GM13976 (cell line): ENCODE data around the gene FCHSD2.
A peak's percentile ranks its signal among the peaks of the same experiment; 100 is the strongest.
"Not testable (repeated sequence)": the region's sequence is repeated elsewhere in the genome, so short reads cannot be mapped to it uniquely, and the experiment has no call there.

Source experiments
- DNase-seq: peaks from one replicate; pipeline ENCODE4 v3.0.0; 2012; ENCODE audit warnings: low spot score
- in situ Hi-C: fragments of 300-500 bp; cut with MboI; formaldehyde crosslinking; loops from one replicate; pipeline ENCODE4 v1.12.0; 2022; ENCODE audit warnings: low sequenced_read_pairs, mixed read lengths, inconsistent platforms; ENCODE audit not compliant: unreplicated experiment
- TF ChIP-seq, protein P1 (sequence below): IDR thresholded peaks from 2 replicates; pipeline ENCODE4 v1.5.1; 2012; ENCODE audit warnings: borderline replicate concordance, mild to moderate bottlenecking; ENCODE audit not compliant: insufficient read depth; ENCODE audit errors: extremely low read depth, missing control alignments, control extremely low read depth

The FCHSD2 gene

DNA sequence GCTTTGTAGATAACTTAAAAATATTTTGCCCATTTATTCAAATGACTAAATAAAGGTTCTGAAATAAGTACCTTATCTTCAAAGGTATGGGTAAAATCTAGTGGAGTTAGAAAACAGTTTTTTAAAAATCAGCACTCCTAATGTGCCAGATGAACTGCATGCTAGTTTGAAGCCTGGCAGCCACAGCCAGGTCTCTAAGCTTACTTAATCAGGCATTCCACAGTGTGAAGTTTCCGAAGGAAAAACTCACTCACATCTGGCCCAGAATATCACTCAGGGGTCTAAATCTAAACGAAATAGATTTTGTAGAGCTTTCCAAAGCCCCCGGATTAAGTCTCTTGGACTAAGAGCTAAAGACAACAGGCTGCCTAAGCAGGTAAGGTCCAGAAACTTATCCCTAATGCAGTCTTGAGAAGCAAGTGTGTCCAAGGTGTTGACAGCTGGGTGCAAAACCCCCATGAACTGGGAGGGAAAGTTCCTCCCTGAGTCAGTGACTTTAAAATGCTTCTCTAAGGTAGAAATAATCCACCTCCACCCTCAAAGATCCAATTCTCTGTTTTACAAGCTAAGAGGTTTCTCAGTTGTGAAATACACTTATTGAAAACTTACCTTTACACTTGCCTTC is 157.6 kb downstream of the FCHSD2 start:
- in situ Hi-C loops = no loop called here
- DNase-seq = no peak
- TF ChIP-seq, protein P1, sequence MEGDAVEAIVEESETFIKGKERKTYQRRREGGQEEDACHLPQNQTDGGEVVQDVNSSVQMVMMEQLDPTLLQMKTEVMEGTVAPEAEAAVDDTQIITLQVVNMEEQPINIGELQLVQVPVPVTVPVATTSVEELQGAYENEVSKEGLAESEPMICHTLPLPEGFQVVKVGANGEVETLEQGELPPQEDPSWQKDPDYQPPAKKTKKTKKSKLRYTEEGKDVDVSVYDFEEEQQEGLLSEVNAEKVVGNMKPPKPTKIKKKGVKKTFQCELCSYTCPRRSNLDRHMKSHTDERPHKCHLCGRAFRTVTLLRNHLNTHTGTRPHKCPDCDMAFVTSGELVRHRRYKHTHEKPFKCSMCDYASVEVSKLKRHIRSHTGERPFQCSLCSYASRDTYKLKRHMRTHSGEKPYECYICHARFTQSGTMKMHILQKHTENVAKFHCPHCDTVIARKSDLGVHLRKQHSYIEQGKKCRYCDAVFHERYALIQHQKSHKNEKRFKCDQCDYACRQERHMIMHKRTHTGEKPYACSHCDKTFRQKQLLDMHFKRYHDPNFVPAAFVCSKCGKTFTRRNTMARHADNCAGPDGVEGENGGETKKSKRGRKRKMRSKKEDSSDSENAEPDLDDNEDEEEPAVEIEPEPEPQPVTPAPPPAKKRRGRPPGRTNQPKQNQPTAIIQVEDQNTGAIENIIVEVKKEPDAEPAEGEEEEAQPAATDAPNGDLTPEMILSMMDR = no peak

GRCh38 chr11:72983560-72983959 is 158.6 kb downstream of the FCHSD2 start:
- in situ Hi-C loops = no loop called here
- DNase-seq = no peak
- TF ChIP-seq, protein P1 = no peak

DNA sequence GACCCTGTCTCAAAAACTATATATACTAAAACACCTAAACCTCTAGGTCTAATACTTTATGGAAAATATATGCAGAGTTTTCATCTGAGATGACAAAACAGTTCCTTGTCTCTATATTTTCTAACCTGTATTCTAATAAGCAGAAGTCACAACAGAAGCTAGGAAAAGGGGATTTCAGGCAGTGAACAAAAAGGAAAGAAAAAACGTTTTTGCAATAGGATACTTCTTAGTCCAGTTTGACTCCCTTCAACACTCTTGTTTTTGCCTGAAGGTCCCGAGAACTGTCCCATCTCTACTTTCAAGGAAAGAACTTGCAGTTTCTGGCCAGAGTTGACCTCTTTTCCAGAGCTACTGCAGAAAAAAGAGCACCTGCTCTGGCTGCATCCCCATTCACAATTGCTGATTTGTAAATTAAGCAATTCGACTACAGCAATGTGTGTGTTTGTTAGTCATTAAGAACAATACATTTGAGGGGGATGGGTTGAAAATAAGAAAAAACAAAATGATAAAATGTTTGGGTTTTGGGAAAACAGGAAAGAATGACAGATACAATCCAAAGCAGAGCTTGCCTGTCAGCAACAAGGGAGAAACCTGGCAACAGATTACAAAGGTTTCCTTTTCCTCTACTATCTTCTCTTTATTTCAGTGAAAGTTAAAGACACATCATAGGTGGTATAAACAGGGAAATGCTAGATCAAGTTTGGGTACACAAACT is 160.0 kb downstream of the FCHSD2 start:
- in situ Hi-C loops = no loop called here
- TF ChIP-seq, protein P1 = no peak
- DNase-seq = no peak

- peak; percentile 22 for DNase-seq
- TF ChIP-seq, protein P1 = no peak
- in situ Hi-C loops = no loop called here
Measured at GRCh38 chr11:72981080-72981479, 161.0 kb downstream of the FCHSD2 start.

- in situ Hi-C loops, DNase-seq: not testable (repeated sequence)
Measured at GRCh38 chr11:72977782-72978181, 164.3 kb downstream of the FCHSD2 start.

DNA sequence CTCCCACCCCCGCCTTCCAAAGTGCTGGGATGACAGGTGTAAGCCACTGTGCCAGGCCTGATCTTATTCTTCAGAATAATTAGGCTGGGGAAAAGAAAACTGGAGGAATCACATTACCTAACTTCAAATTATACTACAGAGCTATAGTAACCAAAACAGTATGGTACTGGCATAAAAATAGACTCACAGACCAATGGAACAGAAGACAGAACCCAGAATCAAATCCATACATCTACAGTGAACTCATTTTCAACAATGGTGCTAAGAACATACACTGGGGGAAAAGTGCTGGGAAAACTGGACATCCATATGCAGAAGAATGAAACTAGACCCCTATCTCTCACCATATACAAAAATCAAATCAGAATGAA is 165.6 kb downstream of the FCHSD2 start:
- in situ Hi-C loops, DNase-seq: not testable (repeated sequence)

DNA sequence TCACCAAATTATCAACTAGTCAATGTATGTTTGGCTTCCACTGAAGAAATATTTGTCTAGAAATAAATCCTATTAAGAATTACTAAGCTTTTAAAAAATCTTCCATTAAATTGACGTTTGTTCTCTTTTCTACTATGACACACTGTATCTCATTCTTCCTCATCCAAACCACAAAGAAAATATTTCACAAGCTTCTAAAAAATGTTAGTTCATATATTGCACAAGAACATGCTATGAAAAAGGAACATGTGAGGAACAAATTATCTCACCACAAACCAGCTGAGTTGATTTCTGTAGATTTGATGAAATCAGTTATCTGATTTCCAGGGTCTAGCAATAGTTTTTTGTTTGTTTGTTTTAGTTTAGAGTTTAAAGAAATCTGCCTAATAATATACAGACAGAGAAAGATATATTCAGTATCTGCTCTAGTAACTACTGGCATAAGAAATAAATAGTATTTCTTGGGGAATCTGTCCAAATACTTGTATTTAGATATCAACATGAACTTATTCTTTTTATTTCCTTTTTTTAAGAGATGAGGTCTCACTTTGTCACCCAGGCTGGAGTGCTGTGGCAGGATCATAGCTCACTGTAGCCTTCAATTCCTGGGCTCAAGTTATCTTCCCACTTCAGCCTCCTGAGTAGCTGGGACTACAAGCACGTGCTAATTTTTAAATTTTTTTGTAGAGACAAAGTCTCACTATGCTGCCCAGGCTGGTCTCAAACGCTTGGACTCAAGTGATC is 166.2 kb downstream of the FCHSD2 start:
- no peak for DNase-seq
- in situ Hi-C loops = no loop called here

More for the DNA sequence above, 166.2 kb downstream of the FCHSD2 start:
- TF ChIP-seq, protein P1 = no peak
